Astrocyte (in vitro differentiated cells and primary cell): ENCODE results near the gene NOPCHAP1.

Experiments used
- CTCF ChIP-seq: IDR thresholded peaks from 2 replicates; pipeline ENCODE4 v1.5.1; 2011; ENCODE audit warnings: low read depth, mild to moderate bottlenecking, inconsistent platforms, low read length, moderate library complexity; ENCODE audit not compliant: insufficient read depth
- EZH2 ChIP-seq: IDR thresholded peaks from 2 replicates; pipeline ENCODE4 v1.6.1; 2012; ENCODE audit warnings: mild to moderate bottlenecking, low read length, inconsistent platforms; ENCODE audit not compliant: insufficient read depth

- TF ChIP-seq CTCF (no peak), EZH2 (no peak)
These were observed 5.5 kb downstream of the NOPCHAP1 start for GRCh38 chr12:104991565-104992128.
